Thyroid gland (tissue), 4 donors: ENCODE results near the gene SH3BGRL3.

Experiments
- CTCF ChIP-seq, 6 experiments: fragments of 200-600 bp in 3 of 6; fragments of 450-650 bp in 3 of 6; sonication (generic) in 3 of 6; IDR thresholded peaks; one replicate each; pipeline ENCODE4 v1.5.1; 2016 to 2019; ENCODE audit warnings: antibody characterized with exemption in 6 of 6, mild to moderate bottlenecking in 2 of 6, inconsistent platforms in 1 of 6, moderate library complexity in 1 of 6
- POLR2A ChIP-seq, 2 donors: fragments of 450-650 bp; IDR thresholded peaks; one replicate each; pipeline ENCODE4 v1.6.1; 2017; ENCODE audit warnings: antibody characterized with exemption in 2 of 2, mild to moderate bottlenecking in 2 of 2, moderate library complexity in 1 of 2

DNA sequence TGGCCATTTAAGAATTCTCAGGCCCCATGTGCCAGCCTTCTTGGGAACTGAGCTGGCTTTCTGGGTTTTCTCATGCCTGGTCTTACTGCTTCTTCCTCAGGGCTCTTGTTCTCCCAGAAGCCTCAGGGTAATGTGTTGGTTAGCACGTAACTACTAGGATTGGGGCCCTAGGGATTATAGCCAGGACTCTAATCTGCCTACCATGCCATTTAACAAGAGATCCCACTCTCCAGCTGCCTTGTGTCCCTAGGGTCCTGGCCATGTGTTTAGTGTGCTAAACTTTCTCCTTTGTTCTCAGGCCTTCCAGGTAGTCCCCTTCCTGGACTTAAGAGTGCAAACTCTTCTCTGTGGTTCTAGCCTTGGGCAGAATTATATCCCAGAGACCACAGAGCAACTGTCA is 2.2 kb upstream of the SH3BGRL3 start:
- TF ChIP-seq CTCF (IDR thresholded peaks at IDR 0.05): no peak
- TF ChIP-seq POLR2A (IDR thresholded peaks at IDR 0.05): no peak
